ENCODE results near the gene THSD4. TPM values are rescaled to one million over a fixed set of nuclear protein-coding genes. Genes with fewer than 3 reads are reported as not detected.

The THSD4 gene
- total RNA-seq, 1 experiment from 2014 or later: 0.29 TPM

DNA sequence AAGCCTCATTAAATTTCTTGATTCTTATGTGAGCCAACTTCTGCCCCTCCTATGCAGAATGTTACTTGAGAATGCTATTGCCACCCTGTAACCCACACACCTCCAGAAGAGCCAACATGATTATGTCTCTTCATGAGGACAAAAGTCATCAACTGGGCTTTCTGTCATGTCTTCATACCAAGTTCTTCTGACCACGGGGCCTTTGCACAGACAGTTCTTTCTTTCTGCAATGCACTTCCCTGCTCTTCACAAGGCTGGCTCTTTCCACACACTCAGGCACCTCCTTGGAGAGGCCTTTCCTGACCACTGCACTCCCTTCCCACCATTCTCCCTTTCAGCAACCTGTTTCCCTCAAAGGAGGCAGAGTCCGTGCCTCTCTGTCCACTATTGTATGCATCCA, 587.2 kb downstream of the THSD4 start:
- CTCF ChIA-PET: interaction anchor here (1.0 kb wide), 1 partner anchor 50 kb away, joined by 3 read pairs; no protein-coding TSS in a partner anchor

DNA sequence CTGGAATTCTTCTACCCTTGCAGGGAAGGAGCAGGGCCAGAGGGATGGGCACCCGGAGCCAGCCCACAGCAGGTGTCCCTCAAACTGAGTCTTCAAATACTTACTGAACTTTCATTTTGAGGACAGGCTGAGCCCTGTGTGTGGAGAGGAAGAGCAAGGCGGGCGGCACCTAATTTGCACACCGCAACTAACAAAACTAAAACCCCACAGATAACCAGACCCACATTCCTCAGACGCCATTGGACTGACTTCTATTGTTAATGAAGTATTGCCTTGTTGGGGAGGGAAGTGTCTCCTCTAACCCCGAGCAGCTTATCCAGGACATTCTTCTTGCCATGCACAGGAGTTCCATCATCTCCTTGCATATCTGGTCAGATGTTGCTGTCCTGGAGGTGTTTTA, 589.9 kb downstream of the THSD4 start:
- intact Hi-C loops (cut with micrococcal nuclease; ENCODE audit: unreplicated experiment): no loop called here
- no peaks in the 10 kb centered on the region for H3K27me3 Mint-ChIP-seq (ENCODE audit: insufficient read depth, unreplicated experiment)
- H3K9me3 Mint-ChIP-seq (ENCODE audit: unreplicated experiment): no peaks in the 10 kb centered on the region
- H3K36me3 Mint-ChIP-seq (ENCODE audit: insufficient read depth, unreplicated experiment): no peaks in the 10 kb centered on the region
- ChIA-PET POLR2A (no interaction called here), CTCF (no interaction called here)
- H3K27ac Mint-ChIP-seq (ENCODE audit: unreplicated experiment): no peak overlapping the region
- H3K4me1 Mint-ChIP-seq (ENCODE audit: low read depth, unreplicated experiment): peaks cover 25% of the 10 kb centered on the region
- no peaks in the 10 kb centered on the region for H3K36me3 ChIP-seq (ENCODE audit: control insufficient read depth, insufficient read depth, low read length)
- no peak for DNase-seq
- no peaks in the 10 kb centered on the region for H3K9me3 ChIP-seq
- peaks cover 14% of the 10 kb centered on the region for H3K4me1 ChIP-seq
- H3K4me3 Mint-ChIP-seq (ENCODE audit: unreplicated experiment): no peak overlapping the region
- no peaks in the 10 kb centered on the region for H3K27me3 ChIP-seq (replicated peaks; ENCODE audit: control insufficient read depth, insufficient read depth, low read length)
- TF ChIP-seq, protein P1, sequence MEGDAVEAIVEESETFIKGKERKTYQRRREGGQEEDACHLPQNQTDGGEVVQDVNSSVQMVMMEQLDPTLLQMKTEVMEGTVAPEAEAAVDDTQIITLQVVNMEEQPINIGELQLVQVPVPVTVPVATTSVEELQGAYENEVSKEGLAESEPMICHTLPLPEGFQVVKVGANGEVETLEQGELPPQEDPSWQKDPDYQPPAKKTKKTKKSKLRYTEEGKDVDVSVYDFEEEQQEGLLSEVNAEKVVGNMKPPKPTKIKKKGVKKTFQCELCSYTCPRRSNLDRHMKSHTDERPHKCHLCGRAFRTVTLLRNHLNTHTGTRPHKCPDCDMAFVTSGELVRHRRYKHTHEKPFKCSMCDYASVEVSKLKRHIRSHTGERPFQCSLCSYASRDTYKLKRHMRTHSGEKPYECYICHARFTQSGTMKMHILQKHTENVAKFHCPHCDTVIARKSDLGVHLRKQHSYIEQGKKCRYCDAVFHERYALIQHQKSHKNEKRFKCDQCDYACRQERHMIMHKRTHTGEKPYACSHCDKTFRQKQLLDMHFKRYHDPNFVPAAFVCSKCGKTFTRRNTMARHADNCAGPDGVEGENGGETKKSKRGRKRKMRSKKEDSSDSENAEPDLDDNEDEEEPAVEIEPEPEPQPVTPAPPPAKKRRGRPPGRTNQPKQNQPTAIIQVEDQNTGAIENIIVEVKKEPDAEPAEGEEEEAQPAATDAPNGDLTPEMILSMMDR (IDR thresholded peaks at IDR 0.05; ENCODE audit: insufficient read depth in 1 of 2, low read depth in 1 of 2, low read length in 1 of 2, severe bottlenecking in 1 of 2, unreplicated experiment in 1 of 2): no peak
- H3K4me3 ChIP-seq (ENCODE audit: low read depth, low read length): no peak overlapping the region
- no TSS peak for BruUV-seq (replicated peaks)

More for the DNA sequence above, 587.2 kb downstream of the THSD4 start:
- Mint-ChIP-seq H3K4me1 (ENCODE audit: low read depth, unreplicated experiment) (peaks cover 32% of the 10 kb centered on the region), H3K27me3 (ENCODE audit: insufficient read depth, unreplicated experiment) (no peaks in the 10 kb centered on the region), H3K9me3 (ENCODE audit: unreplicated experiment) (no peaks in the 10 kb centered on the region), H3K36me3 (ENCODE audit: insufficient read depth, unreplicated experiment) (no peaks in the 10 kb centered on the region), H3K4me3 (ENCODE audit: unreplicated experiment) (no peak overlapping the region), H3K27ac (ENCODE audit: unreplicated experiment) (no peak overlapping the region)
- H3K9me3 ChIP-seq: no peaks in the 10 kb centered on the region
- intact Hi-C loops (cut with micrococcal nuclease; ENCODE audit: unreplicated experiment): no loop called here
- POLR2A ChIA-PET: no interaction called here
- H3K4me1 ChIP-seq: peaks cover 11% of the 10 kb centered on the region
- H3K4me3 ChIP-seq (ENCODE audit: low read depth, low read length): no peak overlapping the region
- H3K36me3 ChIP-seq (ENCODE audit: control insufficient read depth, insufficient read depth, low read length): no peaks in the 10 kb centered on the region
- TF ChIP-seq, protein P1 (IDR thresholded peaks at IDR 0.05; ENCODE audit: insufficient read depth in 1 of 2, low read depth in 1 of 2, low read length in 1 of 2, severe bottlenecking in 1 of 2, unreplicated experiment in 1 of 2): no peak
- H3K27me3 ChIP-seq (replicated peaks; ENCODE audit: control insufficient read depth, insufficient read depth, low read length): no peaks in the 10 kb centered on the region
- BruUV-seq (replicated peaks): no TSS peak
- no peak for DNase-seq

DNA sequence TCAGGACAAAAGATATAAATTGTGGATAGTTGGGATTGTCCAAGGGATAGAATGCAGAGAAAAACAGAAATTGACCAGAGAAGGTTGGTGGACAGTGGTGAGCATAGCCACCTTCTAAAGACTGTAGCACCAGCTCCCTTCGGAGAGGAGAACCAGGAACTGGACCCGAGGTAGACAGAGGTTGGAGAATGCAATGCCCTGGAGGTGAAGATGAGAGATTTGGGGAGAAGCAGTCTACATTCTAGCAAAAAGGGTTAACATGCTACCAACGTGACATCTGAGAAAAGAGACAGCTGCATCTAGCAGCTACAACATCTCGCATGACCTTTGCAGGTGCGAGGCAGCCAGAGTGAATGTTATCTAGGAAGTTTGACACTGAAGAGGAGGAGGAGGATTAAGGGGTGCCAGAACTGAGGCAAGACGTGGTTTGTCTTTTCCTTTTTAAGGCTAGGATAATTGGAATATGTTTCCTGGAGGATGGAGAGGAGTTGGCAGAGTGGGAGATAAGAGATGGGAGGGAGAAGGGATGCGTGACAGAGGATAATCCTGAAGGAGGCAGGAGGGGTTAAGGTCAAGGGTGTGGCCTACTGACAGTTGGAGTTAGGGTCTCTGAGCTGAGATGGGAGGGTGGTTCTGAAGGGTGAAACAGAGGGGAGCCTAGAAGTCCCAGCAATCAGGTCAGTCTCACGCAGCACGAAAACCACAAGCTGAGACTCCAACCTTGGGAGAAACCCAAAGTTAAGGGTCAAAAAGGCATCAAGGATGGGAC, 591.4 kb downstream of the THSD4 start:
- DNase-seq: no peak
- no peaks in the 10 kb centered on the region for H3K36me3 ChIP-seq (ENCODE audit: control insufficient read depth, insufficient read depth, low read length)
- H3K4me3 ChIP-seq (ENCODE audit: low read depth, low read length): no peak overlapping the region
- peaks cover 14% of the 10 kb centered on the region for H3K4me1 ChIP-seq
- ChIA-PET POLR2A (no interaction called here), CTCF (no interaction called here)
- no peaks in the 10 kb centered on the region for H3K27me3 ChIP-seq (replicated peaks; ENCODE audit: control insufficient read depth, insufficient read depth, low read length)
- TF ChIP-seq, protein P1 (IDR thresholded peaks at IDR 0.05; ENCODE audit: insufficient read depth in 1 of 2, low read depth in 1 of 2, low read length in 1 of 2, severe bottlenecking in 1 of 2, unreplicated experiment in 1 of 2): no peak
- Mint-ChIP-seq H3K27me3 (ENCODE audit: insufficient read depth, unreplicated experiment) (no peaks in the 10 kb centered on the region), H3K4me3 (ENCODE audit: unreplicated experiment) (no peak overlapping the region), H3K9me3 (ENCODE audit: unreplicated experiment) (no peaks in the 10 kb centered on the region), H3K27ac (ENCODE audit: unreplicated experiment) (peak overlapping the region; percentile 3), H3K4me1 (ENCODE audit: low read depth, unreplicated experiment) (peaks cover 25% of the 10 kb centered on the region), H3K36me3 (ENCODE audit: insufficient read depth, unreplicated experiment) (no peaks in the 10 kb centered on the region)
- no TSS peak for BruUV-seq (replicated peaks)
- intact Hi-C loops (cut with micrococcal nuclease; ENCODE audit: unreplicated experiment): no loop called here
- no peaks in the 10 kb centered on the region; the same call in 1 of the 2 replicates for H3K9me3 ChIP-seq
